ENCODE data around the gene ADAMTS14. TPM values are rescaled to one million over a fixed set of nuclear protein-coding genes. Genes with fewer than 3 reads are reported as not detected.

The ADAMTS14 gene
- total RNA-seq, 2 donors from 2014 or later: 0.44 to 0.79 TPM

- Histone ChIP-seq H3K36me3 (ENCODE audit: control insufficient read depth, insufficient read depth, low read length) (no peaks in the 10 kb centered on the region), H3K27ac (ENCODE audit: low read depth, low read length) (no peak overlapping the region), H3K27me3 (ENCODE audit: control insufficient read depth, insufficient read depth, low read length, poor library complexity, severe bottlenecking) (no peaks in the 10 kb centered on the region), H3K9me3 (ENCODE audit: control insufficient read depth, low read length) (no peaks in the 10 kb centered on the region), H3K4me1 (ENCODE audit: control insufficient read depth, insufficient read depth, low read length) (no peaks in the 10 kb centered on the region), H3K9ac (ENCODE audit: extremely low read depth, low read length, poor library complexity, severe bottlenecking) (no peak overlapping the region), H3K4me3 (ENCODE audit: low read length) (no peak overlapping the region)
- Mint-ChIP-seq H3K36me3 (ENCODE audit: low read depth) (no peaks in the 10 kb centered on the region), H3K27ac (no peak overlapping the region), H3K27me3 (ENCODE audit: insufficient read depth) (no peaks in the 10 kb centered on the region), H3K9me3 (no peaks in the 10 kb centered on the region), H3K4me1 (no peaks in the 10 kb centered on the region), H3K4me3 (no peak overlapping the region)
- no peak for DNase-seq
- 87 to 88% methylated on average over 4 to 7 of the region's 7 CpGs for WGBS, 2 experiments (ENCODE audit: insufficient coverage in 1 of 2, insufficient read length in 1 of 2)
- TF ChIP-seq CTCF (conservative IDR thresholded peaks at IDR 0.05): no peak
Measured at GRCh38 chr10:70711177-70711576, 38.9 kb downstream of the ADAMTS14 start.

- Histone ChIP-seq H3K4me3 (ENCODE audit: low read length) (no peak overlapping the region), H3K36me3 (ENCODE audit: control insufficient read depth, insufficient read depth, low read length) (no peaks in the 10 kb centered on the region), H3K27ac (ENCODE audit: low read depth, low read length) (no peak overlapping the region), H3K9me3 (ENCODE audit: control insufficient read depth, low read length) (no peaks in the 10 kb centered on the region), H3K9ac (ENCODE audit: extremely low read depth, low read length, poor library complexity, severe bottlenecking) (no peak overlapping the region), H3K4me1 (ENCODE audit: control insufficient read depth, insufficient read depth, low read length) (no peaks in the 10 kb centered on the region), H3K27me3 (ENCODE audit: control insufficient read depth, insufficient read depth, low read length, poor library complexity, severe bottlenecking) (no peaks in the 10 kb centered on the region)
- Mint-ChIP-seq H3K4me3 (no peak overlapping the region), H3K27ac (no peak overlapping the region), H3K27me3 (ENCODE audit: insufficient read depth) (no peaks in the 10 kb centered on the region), H3K4me1 (no peaks in the 10 kb centered on the region), H3K9me3 (no peaks in the 10 kb centered on the region), H3K36me3 (ENCODE audit: low read depth) (no peaks in the 10 kb centered on the region)
- WGBS, 2 experiments (ENCODE audit: insufficient coverage in 1 of 2, insufficient read length in 1 of 2): 87 to 88% methylated on average over 5 to 7 of the region's 7 CpGs
- no peak for TF ChIP-seq CTCF (conservative IDR thresholded peaks at IDR 0.05)
- DNase-seq: no peak
Measured at GRCh38 chr10:70711911-70712310, 39.6 kb downstream of the ADAMTS14 start.

GRCh38 chr10:70714245-70714644 is 41.9 kb downstream of the ADAMTS14 start:
- no peak for TF ChIP-seq CTCF (conservative IDR thresholded peaks at IDR 0.05)
- Histone ChIP-seq H3K4me3 (ENCODE audit: low read length) (no peak overlapping the region), H3K36me3 (ENCODE audit: control insufficient read depth, insufficient read depth, low read length) (no peaks in the 10 kb centered on the region), H3K27ac (ENCODE audit: low read depth, low read length) (no peak overlapping the region), H3K9ac (ENCODE audit: extremely low read depth, low read length, poor library complexity, severe bottlenecking) (no peak overlapping the region), H3K27me3 (ENCODE audit: control insufficient read depth, insufficient read depth, low read length, poor library complexity, severe bottlenecking) (no peaks in the 10 kb centered on the region), H3K9me3 (ENCODE audit: control insufficient read depth, low read length) (no peaks in the 10 kb centered on the region), H3K4me1 (ENCODE audit: control insufficient read depth, insufficient read depth, low read length) (no peaks in the 10 kb centered on the region)
- no peaks in the 10 kb centered on the region for H3K9me3 Mint-ChIP-seq
- H3K36me3 Mint-ChIP-seq (ENCODE audit: low read depth): no peaks in the 10 kb centered on the region
- H3K4me1 Mint-ChIP-seq: no peaks in the 10 kb centered on the region
- no peak overlapping the region for H3K27ac Mint-ChIP-seq
- 85 to 100% methylated on average over 2 to 4 of the region's 4 CpGs for WGBS, 2 experiments (ENCODE audit: insufficient coverage in 1 of 2, insufficient read length in 1 of 2)
- H3K4me3 Mint-ChIP-seq: no peak overlapping the region
- H3K27me3 Mint-ChIP-seq (ENCODE audit: insufficient read depth): no peaks in the 10 kb centered on the region
- DNase-seq: no peak

Measured in endodermal cell (in vitro differentiated cells).